ENCODE results near the gene GMIP.
"Not testable (repeated sequence)": the region's sequence is repeated elsewhere in the genome, so short reads cannot be mapped to it uniquely, and the experiment has no call there.

The GMIP gene

DNA sequence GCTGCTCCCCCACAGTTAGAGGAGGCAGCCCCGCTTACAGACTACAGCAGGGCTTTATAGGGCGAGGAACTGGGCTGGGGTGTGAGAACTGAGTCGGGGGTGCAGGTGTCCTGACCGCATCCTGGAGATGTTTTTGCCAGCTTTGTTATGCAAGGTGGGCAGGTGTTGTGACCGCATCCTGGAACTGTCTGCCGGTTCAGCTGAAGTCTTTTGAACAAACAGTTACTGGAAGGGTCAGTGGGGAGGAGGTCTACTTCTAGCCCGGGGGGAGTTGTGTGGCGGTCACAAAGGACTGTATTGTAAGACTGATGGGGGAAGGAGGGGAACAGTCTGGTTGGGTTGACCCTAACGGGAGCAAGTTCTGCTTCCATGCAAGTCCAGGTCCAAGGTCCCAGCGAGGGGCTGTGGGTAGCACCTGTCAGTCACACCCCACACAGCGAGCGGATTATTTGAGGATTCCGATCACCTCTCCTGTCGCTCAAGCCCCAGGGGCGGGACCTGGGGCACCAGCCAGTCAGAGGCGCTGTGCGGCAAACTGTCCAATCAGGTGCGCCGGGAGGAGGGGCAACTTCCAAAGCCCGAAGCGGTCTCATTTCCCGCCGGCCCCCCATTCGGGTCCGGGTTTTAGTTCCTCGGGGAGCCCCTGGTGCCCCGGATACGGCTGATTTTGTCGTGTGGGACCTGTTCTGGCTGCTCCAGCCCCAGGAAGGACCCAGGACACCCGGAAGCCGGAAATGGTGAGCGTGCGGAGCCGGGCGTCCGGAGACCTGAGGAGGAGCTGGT lies 25.0 kb upstream of the GMIP start, which contains the start of gene ZNF101:
ZNF101 (plus strand) TSS at position 610 of the 783 bp plus-strand sequence; CDS start at position 735, 125 bp downstream.
- peaks cover 46% of the 10 kb centered on the region for H3K4me1 ChIP-seq (ENCODE audit: control insufficient read depth, low read length)
- TF ChIP-seq, protein P1, sequence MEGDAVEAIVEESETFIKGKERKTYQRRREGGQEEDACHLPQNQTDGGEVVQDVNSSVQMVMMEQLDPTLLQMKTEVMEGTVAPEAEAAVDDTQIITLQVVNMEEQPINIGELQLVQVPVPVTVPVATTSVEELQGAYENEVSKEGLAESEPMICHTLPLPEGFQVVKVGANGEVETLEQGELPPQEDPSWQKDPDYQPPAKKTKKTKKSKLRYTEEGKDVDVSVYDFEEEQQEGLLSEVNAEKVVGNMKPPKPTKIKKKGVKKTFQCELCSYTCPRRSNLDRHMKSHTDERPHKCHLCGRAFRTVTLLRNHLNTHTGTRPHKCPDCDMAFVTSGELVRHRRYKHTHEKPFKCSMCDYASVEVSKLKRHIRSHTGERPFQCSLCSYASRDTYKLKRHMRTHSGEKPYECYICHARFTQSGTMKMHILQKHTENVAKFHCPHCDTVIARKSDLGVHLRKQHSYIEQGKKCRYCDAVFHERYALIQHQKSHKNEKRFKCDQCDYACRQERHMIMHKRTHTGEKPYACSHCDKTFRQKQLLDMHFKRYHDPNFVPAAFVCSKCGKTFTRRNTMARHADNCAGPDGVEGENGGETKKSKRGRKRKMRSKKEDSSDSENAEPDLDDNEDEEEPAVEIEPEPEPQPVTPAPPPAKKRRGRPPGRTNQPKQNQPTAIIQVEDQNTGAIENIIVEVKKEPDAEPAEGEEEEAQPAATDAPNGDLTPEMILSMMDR (IDR thresholded peaks at IDR 0.05; ENCODE audit: low read depth, low read length, poor library complexity, severe bottlenecking), result no peak
- no peak for TF ChIP-seq EZH2phosphoT487 (IDR thresholded peaks at IDR 0.05; ENCODE audit: borderline replicate concordance, low read length)
- H4K20me1 ChIP-seq (ENCODE audit: control insufficient read depth, insufficient read depth, low read depth, low read length), result no peaks in the 10 kb centered on the region
- H3K27me3 ChIP-seq (ENCODE audit: control insufficient read depth, low read length), result no peaks in the 10 kb centered on the region
- peak within 1 kb of the TSS; percentile 96 for H3K27ac ChIP-seq (ENCODE audit: low read depth, low read length)
- peak within 1 kb of the TSS; percentile 91 for H3K4me3 ChIP-seq (ENCODE audit: low read length)
- peaks cover 10% of the 10 kb centered on the region; the same call in 1 of the 2 replicates for H3K9me3 ChIP-seq (ENCODE audit: control insufficient read depth, insufficient read depth, low read length)
- peak within 1 kb of the TSS; percentile 74 for H3K4me2 ChIP-seq (ENCODE audit: low read length)
- H3K36me3 ChIP-seq (ENCODE audit: control insufficient read depth, low read length), result peaks cover 45% of the 10 kb centered on the region
- H3K79me2 ChIP-seq (ENCODE audit: control insufficient read depth, low read length), result peaks cover 78% of the 10 kb centered on the region
- H3K9me2 ChIP-seq (replicated peaks; ENCODE audit: control insufficient read depth, low read length), result no peaks in the 10 kb centered on the region
- H3F3A ChIP-seq (ENCODE audit: control insufficient read depth, insufficient read depth), result peaks cover 12% of the 10 kb centered on the region

GRCh38 chr19:19665420-19665948 lies 22.0 kb upstream of the GMIP start:
- Histone ChIP-seq H3K27ac (ENCODE audit: low read depth, low read length) (peak overlapping the region; percentile 96), H3K4me1 (ENCODE audit: control insufficient read depth, low read length) (peaks cover 59% of the 10 kb centered on the region), H3K4me3 (ENCODE audit: low read length) (peak overlapping the region; percentile 91), H3K4me2 (ENCODE audit: low read length) (peak overlapping the region; percentile 74), H3K79me2 (ENCODE audit: control insufficient read depth, low read length) (peaks cover 78% of the 10 kb centered on the region), H3F3A (ENCODE audit: control insufficient read depth, insufficient read depth) (peaks cover 24% of the 10 kb centered on the region), H3K36me3 (ENCODE audit: control insufficient read depth, low read length) (peaks cover 42% of the 10 kb centered on the region)
- H3K27me3 ChIP-seq (ENCODE audit: control insufficient read depth, low read length); H3K9me2 ChIP-seq (replicated peaks; ENCODE audit: control insufficient read depth, low read length); H4K20me1 ChIP-seq (ENCODE audit: control insufficient read depth, insufficient read depth, low read depth, low read length); H3K9me3 ChIP-seq (ENCODE audit: control insufficient read depth, insufficient read depth, low read length): not testable (repeated sequence)

DNA sequence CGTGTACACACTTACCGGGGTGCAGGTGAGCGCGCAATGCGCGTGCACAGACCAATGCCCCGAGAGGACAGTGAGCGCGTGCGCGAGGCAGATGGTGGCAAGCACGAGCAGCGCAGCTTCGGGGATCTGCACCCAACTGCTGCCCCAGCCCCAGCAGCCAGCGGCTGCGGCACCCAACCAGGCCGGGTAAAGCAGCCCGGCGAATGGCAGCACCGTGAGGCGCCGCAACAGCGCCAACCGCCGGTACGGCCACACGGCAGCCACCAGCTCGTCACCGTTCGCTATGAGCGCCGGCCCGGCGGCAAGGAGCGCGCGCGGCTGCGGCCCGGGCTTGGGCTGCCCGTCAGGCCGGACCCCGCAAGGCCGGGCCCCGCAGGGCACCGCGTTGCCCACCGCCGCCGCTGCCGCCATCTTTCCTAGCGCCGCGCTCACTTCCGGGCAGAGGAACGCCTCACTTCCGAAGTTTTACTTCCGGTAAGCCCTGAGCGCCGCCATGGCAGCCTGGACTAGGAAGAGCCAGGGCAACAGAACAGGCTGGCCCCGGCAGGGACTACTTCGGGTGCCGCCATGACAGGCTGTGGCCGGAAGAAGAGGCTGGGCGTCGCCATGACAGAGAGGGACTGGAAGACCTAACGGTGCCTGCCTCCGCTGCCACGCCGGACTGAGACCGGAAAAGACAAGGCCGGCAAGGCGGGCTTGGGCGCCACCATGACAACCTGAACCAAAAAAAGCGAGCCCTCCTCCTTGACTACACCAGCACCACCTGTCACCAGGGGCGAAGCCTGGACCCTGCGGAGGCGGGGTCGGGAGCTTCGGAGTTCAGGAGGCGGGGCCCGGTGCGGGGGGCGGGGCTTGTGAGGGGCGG lies 20.0 kb upstream of the GMIP start, which contains the start of gene ATP13A1:
ATP13A1 (minus strand) TSS at position 421 of the 865 bp plus-strand sequence; CDS start at position 411, 10 bp downstream.
- Histone ChIP-seq H3K27me3 (ENCODE audit: control insufficient read depth, low read length) (no peaks in the 10 kb centered on the region), H3K4me2 (ENCODE audit: low read length) (peak within 1 kb of the TSS; percentile 87), H3K9me3 (ENCODE audit: control insufficient read depth, insufficient read depth, low read length) (no peaks in the 10 kb centered on the region), H3K4me3 (ENCODE audit: low read length) (peak within 1 kb of the TSS; percentile 87), H3K79me2 (ENCODE audit: control insufficient read depth, low read length) (peaks cover 78% of the 10 kb centered on the region), H3K36me3 (ENCODE audit: control insufficient read depth, low read length) (peaks cover 40% of the 10 kb centered on the region), H3K4me1 (ENCODE audit: control insufficient read depth, low read length) (peaks cover 49% of the 10 kb centered on the region), H3K9me2 (replicated peaks; ENCODE audit: control insufficient read depth, low read length) (no peaks in the 10 kb centered on the region), H3F3A (ENCODE audit: control insufficient read depth, insufficient read depth) (peaks cover 24% of the 10 kb centered on the region), H3K27ac (ENCODE audit: low read depth, low read length) (peak within 1 kb of the TSS; percentile 85), H4K20me1 (ENCODE audit: control insufficient read depth, insufficient read depth, low read depth, low read length) (peaks cover 7% of the 10 kb centered on the region)
- TF ChIP-seq, protein P1 (IDR thresholded peaks at IDR 0.05; ENCODE audit: low read depth, low read length, poor library complexity, severe bottlenecking), result peak; percentile 22
- TF ChIP-seq EZH2phosphoT487 (IDR thresholded peaks at IDR 0.05; ENCODE audit: borderline replicate concordance, low read length), result no peak
